ENCODE data around the gene GLT6D1. TPM values are rescaled to one million over a fixed set of nuclear protein-coding genes. Genes with fewer than 3 reads are reported as not detected.

The GLT6D1 gene
- total RNA-seq, 1 donor from 2014 or later: not detected

DNA sequence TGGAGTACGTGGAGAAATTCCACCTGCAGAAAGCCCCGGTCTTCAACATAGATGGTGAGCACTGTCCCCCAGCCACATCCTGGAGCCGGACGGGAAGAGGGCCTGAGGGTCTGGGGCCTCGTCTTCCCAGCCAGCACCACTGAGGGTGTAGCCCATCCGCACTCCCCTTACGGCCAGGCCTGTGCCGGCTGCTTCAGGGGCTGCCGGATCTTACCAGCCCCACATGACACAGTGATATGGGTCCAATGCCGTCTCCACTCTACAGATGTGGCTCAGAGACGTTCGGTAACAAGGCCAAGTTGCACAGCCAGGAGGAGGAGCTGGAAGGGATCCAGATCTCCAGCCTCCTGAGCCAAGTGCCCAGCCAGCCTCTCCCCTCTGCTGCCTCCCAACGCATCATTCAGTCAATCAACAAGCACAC lies 21.3 kb downstream of the GLT6D1 start:
- no peak for FAIRE-seq

DNA sequence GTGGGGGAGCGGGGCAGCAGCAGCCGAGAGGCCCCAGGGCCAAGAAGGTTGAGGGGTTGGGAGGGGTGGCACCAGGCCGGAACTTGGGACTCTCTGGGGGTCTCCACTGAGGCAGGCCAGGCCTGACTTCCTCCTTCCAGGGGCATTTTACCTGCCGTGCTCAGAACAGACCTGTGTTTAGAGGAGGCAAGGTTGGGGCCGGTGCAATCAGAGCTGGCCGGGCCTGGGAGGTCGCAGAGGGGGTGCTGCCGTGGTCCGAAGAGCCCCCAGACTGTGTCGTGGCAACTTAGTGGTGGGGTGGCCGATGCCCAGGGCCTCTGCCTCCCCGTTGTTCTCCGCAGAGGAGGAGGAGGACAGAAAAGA lies 21.8 kb downstream of the GLT6D1 start:
- no peaks in the 10 kb centered on the region for H3K4me1 ChIP-seq (ENCODE audit: insufficient read depth, low read length)
- H3K27me3 Mint-ChIP-seq (ENCODE audit: low read depth, unreplicated experiment): peaks cover 21% of the 10 kb centered on the region
- FAIRE-seq: no peak
- H3K4me3 ChIP-seq (ENCODE audit: insufficient read depth, low read depth, low read length): no peak overlapping the region
- H3K4me3 Mint-ChIP-seq (ENCODE audit: unreplicated experiment): no peak overlapping the region
- no peaks in the 10 kb centered on the region for H3K9me3 ChIP-seq (ENCODE audit: insufficient read depth, low read depth, low read length)
- H3K4me2 ChIP-seq (ENCODE audit: low read length): no peak overlapping the region
- H3K36me3 ChIP-seq (ENCODE audit: insufficient read depth, low read length): no peaks in the 10 kb centered on the region
- H4K20me1 ChIP-seq (ENCODE audit: insufficient read depth, low read length): no peaks in the 10 kb centered on the region
- no peak overlapping the region for H3K9ac ChIP-seq (ENCODE audit: low read length)
- H3K4me1 Mint-ChIP-seq (ENCODE audit: low read depth, unreplicated experiment): no peaks in the 10 kb centered on the region
- no peaks in the 10 kb centered on the region for H3K36me3 Mint-ChIP-seq (ENCODE audit: low read depth, unreplicated experiment)
- H3K9me3 Mint-ChIP-seq (ENCODE audit: unreplicated experiment): no peaks in the 10 kb centered on the region
- H3K27me3 ChIP-seq (ENCODE audit: insufficient read depth, low read length): peaks cover 6% of the 10 kb centered on the region
- no peaks in the 10 kb centered on the region for H3K79me2 ChIP-seq (ENCODE audit: insufficient read depth, low read length)
- no peak for TF ChIP-seq EZH2 (IDR thresholded peaks at IDR 0.05; ENCODE audit: insufficient read depth, low read length)
- TF ChIP-seq, protein P1, sequence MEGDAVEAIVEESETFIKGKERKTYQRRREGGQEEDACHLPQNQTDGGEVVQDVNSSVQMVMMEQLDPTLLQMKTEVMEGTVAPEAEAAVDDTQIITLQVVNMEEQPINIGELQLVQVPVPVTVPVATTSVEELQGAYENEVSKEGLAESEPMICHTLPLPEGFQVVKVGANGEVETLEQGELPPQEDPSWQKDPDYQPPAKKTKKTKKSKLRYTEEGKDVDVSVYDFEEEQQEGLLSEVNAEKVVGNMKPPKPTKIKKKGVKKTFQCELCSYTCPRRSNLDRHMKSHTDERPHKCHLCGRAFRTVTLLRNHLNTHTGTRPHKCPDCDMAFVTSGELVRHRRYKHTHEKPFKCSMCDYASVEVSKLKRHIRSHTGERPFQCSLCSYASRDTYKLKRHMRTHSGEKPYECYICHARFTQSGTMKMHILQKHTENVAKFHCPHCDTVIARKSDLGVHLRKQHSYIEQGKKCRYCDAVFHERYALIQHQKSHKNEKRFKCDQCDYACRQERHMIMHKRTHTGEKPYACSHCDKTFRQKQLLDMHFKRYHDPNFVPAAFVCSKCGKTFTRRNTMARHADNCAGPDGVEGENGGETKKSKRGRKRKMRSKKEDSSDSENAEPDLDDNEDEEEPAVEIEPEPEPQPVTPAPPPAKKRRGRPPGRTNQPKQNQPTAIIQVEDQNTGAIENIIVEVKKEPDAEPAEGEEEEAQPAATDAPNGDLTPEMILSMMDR (IDR thresholded peaks at IDR 0.05; ENCODE audit: insufficient read depth, low read depth, low read length): no peak
- no peak overlapping the region for H2AFZ ChIP-seq (ENCODE audit: low read depth, low read length)
- H3K27ac ChIP-seq (ENCODE audit: low read depth, low read length): no peak overlapping the region
- H3K27ac Mint-ChIP-seq (ENCODE audit: unreplicated experiment): no peak overlapping the region
- DNase-seq (ENCODE audit: low read depth): no peak

More for the DNA sequence above, 21.3 kb downstream of the GLT6D1 start:
- H3K9ac ChIP-seq (ENCODE audit: low read length): no peak overlapping the region
- H3K27me3 Mint-ChIP-seq (ENCODE audit: low read depth, unreplicated experiment): peaks cover 21% of the 10 kb centered on the region
- H3K36me3 Mint-ChIP-seq (ENCODE audit: low read depth, unreplicated experiment): no peaks in the 10 kb centered on the region
- H3K36me3 ChIP-seq (ENCODE audit: insufficient read depth, low read length): no peaks in the 10 kb centered on the region
- no peaks in the 10 kb centered on the region for H3K4me1 ChIP-seq (ENCODE audit: insufficient read depth, low read length)
- TF ChIP-seq EZH2 (IDR thresholded peaks at IDR 0.05; ENCODE audit: insufficient read depth, low read length): no peak
- TF ChIP-seq, protein P1 (IDR thresholded peaks at IDR 0.05; ENCODE audit: insufficient read depth, low read depth, low read length): no peak
- H3K27ac ChIP-seq (ENCODE audit: low read depth, low read length): no peak overlapping the region
- no peak overlapping the region for H3K4me3 ChIP-seq (ENCODE audit: insufficient read depth, low read depth, low read length)
- no peaks in the 10 kb centered on the region for H4K20me1 ChIP-seq (ENCODE audit: insufficient read depth, low read length)
- no peak overlapping the region for H3K4me2 ChIP-seq (ENCODE audit: low read length)
- H3K9me3 ChIP-seq (ENCODE audit: insufficient read depth, low read depth, low read length): no peaks in the 10 kb centered on the region
- no peak overlapping the region for H2AFZ ChIP-seq (ENCODE audit: low read depth, low read length)
- no peak for DNase-seq (ENCODE audit: low read depth)
- no peaks in the 10 kb centered on the region for H3K9me3 Mint-ChIP-seq (ENCODE audit: unreplicated experiment)
- no peaks in the 10 kb centered on the region for H3K4me1 Mint-ChIP-seq (ENCODE audit: low read depth, unreplicated experiment)
- H3K27me3 ChIP-seq (ENCODE audit: insufficient read depth, low read length): peaks cover 6% of the 10 kb centered on the region
- H3K4me3 Mint-ChIP-seq (ENCODE audit: unreplicated experiment): no peak overlapping the region
- H3K79me2 ChIP-seq (ENCODE audit: insufficient read depth, low read length): no peaks in the 10 kb centered on the region
- no peak overlapping the region for H3K27ac Mint-ChIP-seq (ENCODE audit: unreplicated experiment)

GRCh38 chr9:135616619-135617537 lies 22.5 kb downstream of the GLT6D1 start:
- FAIRE-seq (no peak), DNase-seq (ENCODE audit: low read depth) (no peak)
- TF ChIP-seq, protein P1 (IDR thresholded peaks at IDR 0.05; ENCODE audit: insufficient read depth, low read depth, low read length): no peak
- no peak for TF ChIP-seq EZH2 (IDR thresholded peaks at IDR 0.05; ENCODE audit: insufficient read depth, low read length)
- no peaks in the 10 kb centered on the region for H3K4me1 Mint-ChIP-seq (ENCODE audit: low read depth, unreplicated experiment)
- no peak overlapping the region for H3K9ac ChIP-seq (ENCODE audit: low read length)
- H3K9me3 Mint-ChIP-seq (ENCODE audit: unreplicated experiment): no peaks in the 10 kb centered on the region
- H3K9me3 ChIP-seq (ENCODE audit: insufficient read depth, low read depth, low read length): no peaks in the 10 kb centered on the region
- H3K36me3 Mint-ChIP-seq (ENCODE audit: low read depth, unreplicated experiment): no peaks in the 10 kb centered on the region
- peaks cover 25% of the 10 kb centered on the region for H3K27me3 Mint-ChIP-seq (ENCODE audit: low read depth, unreplicated experiment)
- H4K20me1 ChIP-seq (ENCODE audit: insufficient read depth, low read length): no peaks in the 10 kb centered on the region
- peaks cover 6% of the 10 kb centered on the region for H3K27me3 ChIP-seq (ENCODE audit: insufficient read depth, low read length)
- H3K4me3 ChIP-seq (ENCODE audit: insufficient read depth, low read depth, low read length): no peak overlapping the region
- H3K4me2 ChIP-seq (ENCODE audit: low read length): no peak overlapping the region
- H3K27ac Mint-ChIP-seq (ENCODE audit: unreplicated experiment): no peak overlapping the region
- H3K36me3 ChIP-seq (ENCODE audit: insufficient read depth, low read length): no peaks in the 10 kb centered on the region
- no peak overlapping the region for H2AFZ ChIP-seq (ENCODE audit: low read depth, low read length)
- no peaks in the 10 kb centered on the region for H3K4me1 ChIP-seq (ENCODE audit: insufficient read depth, low read length)
- H3K4me3 Mint-ChIP-seq (ENCODE audit: unreplicated experiment): no peak overlapping the region
- H3K27ac ChIP-seq (ENCODE audit: low read depth, low read length): no peak overlapping the region
- H3K79me2 ChIP-seq (ENCODE audit: insufficient read depth, low read length): no peaks in the 10 kb centered on the region

Data from astrocyte (in vitro differentiated cells and primary cell).